Medulla oblongata (tissue), 1 donor: Measurements from ENCODE around the gene CELSR1.

Source experiments
- DNase-seq: peaks from one replicate; pipeline ENCODE4 v3.0.0-alpha.2; 2015; ENCODE audit errors: extremely low spot score

The CELSR1 gene

DNA sequence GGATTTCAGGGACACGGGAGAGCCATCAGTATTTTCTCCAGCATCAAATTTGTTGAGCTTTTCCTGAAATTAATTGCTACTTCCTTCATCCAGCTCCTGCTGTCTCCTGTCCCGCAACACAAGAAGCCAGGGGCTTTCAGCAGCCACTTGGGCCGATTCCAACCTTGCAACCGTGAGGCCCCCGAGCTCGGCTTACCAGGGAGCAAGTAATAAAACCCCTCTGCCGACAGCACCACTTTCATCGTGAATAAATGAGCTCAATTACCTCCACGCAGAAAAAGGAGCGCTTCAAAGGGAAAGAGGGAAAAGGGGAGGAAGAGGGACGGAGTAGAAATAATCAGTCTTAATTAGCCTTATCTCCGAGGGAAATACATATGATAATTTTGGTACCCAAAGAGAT, 76.6 kb downstream of the CELSR1 start:
- no peak for DNase-seq

DNA sequence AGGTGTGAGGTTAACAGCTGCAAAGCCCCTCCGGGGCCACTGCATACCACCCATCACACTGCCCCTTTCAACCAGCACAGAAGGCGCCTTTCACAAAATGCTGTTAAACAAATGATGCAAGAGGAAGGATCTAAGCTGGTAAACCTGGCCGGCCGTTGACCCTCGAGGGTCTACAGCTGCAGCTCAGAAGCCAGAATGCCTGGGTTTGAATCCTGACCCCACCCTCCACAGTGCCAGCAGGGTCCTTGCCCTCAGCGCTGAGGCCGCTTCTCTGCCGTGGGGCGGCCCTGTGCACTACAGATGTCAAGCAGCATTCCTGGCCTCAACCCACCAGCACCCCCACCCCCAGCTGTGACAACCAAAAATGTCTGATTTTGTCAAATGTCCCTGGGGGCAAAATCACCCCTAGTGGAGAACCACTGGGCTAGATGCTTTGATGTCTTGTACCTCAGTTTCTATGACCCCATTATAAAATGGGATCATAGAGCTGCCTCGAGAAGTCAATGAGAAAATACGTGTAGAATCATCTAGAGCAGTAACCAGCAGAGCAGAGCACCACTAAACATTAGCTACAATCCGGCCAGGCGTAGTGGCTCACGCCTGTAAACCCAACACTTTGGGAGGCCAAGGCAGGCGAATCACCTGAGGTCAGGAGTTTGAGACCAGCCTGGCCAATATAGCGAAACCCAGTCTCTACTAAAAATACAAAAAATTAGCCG, 77.9 kb downstream of the CELSR1 start:
- no peak for DNase-seq

DNA sequence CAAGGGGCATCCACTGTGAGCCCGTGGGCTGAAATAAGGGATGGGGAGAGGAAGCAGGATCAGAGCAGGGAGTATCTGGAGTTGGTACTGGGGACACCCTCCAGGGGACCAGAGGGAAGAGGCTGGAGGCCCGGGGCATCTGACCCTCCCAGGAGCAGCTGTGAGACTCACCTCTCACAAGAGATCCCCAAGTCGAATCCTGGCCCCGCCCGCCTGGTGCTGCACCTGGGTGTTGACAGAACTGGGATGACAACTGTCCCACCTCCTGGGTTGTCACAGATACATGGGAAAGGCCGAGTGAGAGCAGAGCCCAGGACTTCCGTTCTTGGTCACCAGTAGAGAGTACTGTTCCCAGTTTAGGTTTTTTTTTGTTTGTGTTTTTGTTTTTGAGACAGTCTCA, 78.9 kb downstream of the CELSR1 start:
- no peak for DNase-seq

DNA sequence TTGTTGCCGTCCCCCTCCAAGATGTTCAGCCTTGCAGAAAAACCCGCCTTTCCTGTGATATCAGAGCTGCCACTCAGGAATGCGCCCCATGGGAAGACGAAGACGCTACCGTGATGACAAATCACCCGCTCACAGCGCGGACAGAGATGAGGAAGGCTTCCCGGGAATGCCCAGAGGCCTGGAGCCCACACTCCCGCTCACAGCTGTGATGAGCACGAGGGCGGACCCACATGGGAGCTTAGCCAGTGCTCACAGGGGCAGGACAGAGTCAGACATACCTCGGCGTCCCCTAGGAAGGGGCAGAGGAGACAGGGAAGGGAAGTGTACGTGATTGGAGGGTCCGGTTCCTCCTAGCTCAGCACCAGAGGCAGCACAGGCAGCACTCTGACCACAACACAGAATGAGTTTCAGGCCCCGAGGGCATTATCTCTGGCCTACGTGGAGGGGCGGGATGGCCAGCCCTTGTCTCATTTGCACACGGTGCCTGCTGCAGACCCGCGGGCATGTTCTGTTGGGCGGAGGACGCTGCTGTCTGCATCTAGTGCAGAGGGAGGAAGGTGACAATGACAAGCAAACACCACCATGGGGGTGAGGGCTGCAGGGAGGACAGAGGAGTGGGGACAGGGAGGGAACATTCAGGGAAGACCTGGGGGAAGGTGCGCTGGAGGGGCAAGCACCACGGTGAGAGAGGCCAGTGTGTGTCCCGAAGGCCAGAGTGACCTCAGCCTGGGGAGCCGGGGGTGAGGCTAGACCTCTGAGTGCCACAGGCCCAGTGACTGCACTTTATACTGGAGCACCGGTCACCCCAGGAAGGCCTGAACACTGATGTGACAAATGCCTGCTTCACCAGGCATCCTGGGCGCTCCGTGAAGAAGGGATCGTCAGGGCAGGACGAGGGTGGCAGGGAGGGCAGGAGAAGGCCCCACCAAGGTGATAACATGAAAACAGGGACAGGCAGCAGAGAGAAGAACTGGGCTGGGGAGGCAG, 79.6 kb downstream of the CELSR1 start:
- no peak for DNase-seq

DNA sequence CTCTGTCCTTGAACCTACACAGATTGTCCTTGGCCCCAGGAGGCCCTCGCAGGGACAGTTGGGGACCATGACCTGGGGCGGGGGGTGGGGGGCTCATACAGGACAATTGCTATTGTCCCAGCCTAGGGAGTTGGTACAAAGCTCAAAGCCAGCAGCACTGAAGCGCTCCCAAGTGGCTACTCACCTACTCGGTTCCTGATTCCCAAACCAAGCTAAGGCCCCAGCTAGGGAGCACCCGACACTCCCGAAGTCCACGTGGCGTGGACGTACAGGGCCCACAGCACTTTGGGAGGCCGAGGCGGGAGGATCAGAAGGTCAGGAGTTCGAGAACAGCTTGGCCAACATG, 80.6 kb downstream of the CELSR1 start:
- no peak for DNase-seq

DNA sequence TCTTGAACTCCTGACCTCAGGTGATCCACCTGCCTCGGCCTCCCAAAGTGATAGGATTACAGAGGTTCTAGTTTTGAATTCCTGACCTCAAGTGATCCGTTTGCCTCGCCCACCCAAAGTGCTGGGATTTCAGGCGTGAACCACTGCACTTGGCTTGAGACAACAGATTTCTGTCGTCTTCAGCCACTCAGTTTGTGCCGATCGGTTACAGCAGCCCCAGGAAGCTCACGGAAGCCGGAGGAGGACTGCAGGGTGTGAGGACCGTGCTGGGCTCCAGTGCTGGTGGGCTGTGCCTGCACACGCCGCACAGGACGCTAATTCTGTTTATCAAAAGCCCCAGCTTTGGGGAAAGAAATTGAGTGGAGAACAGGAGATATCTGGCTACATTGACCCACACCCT, 82.0 kb downstream of the CELSR1 start:
- no peak for DNase-seq

DNA sequence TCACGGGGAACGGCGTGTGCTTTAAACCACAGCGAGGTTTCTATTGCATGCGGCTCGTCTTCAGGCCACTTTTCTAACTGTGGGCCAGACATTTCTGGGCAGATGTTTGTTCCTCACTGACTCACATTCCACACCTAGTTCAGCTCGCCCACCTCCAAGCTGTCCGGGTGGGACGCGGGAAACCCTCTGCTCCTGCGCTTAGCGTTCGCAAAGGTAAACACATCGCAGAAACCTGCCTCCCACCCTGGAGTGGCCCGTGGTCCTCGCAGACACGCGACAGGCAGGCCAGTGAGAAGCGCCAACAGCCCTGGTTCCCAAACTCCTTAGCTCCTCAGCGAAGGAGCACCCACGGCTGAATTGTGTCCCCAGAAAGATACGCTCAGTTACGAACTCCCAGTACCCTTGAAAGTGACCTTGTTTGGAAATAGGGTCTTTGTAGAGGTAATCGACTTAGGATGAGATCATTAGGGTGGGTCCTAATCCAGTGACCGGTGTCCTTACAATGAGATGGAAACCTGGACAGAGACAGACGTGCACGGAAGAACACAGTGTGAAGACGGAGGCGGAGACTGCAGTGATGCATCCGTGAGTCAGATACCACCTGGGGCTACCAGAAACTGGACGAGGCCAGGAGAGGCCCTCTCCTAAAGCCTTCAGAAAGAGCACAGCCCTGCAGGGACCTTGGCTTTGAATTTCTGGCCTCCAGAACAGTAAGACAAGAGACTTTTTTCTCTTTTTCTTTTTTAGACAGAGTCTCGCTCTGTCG, 82.7 kb downstream of the CELSR1 start:
- DNase-seq: no peak

DNA sequence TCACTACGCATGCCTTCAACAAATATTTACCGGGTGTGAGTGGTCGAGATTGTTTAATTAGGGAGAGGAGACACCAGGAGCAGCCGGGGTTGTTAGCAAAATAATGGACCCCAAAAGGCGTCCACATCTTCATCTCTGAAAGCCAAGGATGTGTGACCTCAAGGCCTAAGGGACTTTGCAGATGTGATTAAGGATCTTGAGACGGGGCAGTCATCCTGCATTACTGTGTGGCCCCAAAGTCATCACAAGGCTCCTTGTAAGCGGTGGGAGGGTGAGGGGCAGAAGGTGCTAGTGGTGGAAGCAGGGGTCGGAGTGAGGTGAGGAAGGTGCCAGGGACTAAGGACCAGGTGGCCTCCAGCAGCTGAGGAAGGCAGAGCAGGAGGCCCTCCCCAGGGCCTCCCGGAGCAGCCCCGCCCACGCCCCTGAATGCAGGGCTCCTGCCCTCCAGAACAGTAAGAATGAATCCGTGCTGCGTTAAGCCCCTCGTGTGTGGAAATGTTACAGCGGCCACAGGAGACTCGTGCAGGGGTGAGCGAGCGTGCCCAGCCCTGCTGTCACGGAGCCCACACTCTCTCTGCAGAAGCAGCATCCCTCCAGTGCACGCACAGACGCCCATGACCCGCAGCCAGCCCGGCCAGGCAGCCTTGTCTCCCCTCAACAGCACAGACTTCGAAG, 83.5 kb downstream of the CELSR1 start:
- no peak for DNase-seq

DNA sequence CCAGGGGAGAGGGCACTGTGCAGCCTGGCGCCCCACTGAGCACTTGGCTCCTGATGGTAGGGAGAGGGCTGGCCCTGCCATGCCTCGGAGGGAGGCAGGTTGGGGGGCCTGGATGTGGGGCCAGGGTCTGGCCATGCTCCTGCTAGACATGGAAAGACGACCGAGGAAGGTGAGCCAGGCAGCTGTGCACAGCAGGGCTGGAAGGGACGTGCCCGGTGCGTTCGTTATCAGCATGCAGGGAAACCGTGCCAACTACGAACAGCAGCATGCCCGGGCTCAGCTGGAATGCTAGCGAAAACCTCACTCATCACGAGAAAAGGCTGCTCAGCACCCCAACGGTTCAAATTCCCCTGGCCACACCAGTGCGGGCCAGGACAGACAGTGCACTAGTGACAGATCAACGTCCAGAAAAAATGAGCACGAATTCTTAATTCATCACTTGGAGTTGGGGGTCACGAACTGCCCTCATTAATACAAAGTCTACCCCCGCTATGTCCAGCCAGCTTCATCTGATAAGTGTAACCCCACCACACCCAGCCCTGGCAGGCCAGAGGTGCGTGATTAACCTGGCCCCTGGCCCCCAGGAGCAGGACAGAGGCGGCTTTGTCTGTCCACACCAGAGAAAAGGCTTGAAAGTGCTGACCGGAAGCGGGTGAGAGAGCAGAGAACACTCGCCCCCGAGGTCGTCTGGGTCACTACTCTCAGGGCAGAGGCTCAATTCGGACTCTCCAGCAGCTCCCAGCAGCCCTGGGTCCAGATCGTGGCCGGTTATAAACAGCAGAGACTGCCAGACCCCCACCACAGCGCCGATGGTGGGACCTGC, 84.2 kb downstream of the CELSR1 start:
- DNase-seq: no peak

DNA sequence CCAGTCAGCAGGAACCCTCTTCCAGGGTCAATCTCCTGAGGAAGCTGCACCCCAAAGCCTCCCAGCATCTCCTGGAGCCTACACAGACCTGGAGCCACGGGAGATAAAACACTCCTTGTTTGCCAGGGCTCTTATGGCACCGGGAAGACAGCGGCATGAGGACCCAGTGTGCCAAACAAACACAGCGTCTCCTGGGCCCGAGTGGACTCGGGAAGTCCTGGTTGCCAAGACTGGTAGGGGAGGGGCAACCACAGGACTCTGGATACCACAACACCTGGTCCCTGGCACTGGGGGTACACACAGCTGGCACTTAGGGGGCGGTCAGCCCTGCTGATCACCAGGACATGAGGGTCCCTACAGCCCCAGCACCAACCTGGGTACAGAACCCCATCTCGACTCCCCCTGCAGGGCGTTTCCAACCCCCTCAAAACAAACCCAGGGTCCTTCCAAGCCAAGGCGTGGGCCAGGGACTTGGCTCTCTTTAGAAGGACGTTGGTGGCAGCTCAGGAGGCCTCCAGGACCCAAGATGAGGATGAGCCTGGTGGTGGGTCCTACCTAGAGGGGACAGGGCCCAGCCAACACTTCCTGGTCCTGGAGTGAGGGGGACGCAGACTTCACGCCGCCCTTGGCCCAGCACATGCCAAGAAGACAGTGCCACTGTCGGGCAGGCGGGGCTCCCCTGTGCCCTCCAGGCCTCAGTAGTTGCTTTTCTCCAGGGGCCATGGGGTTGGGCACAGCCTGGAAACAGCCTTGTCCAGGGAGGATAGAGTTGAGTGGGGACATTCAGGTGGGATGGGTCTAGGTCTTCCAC, 85.0 kb downstream of the CELSR1 start:
- no peak for DNase-seq

DNA sequence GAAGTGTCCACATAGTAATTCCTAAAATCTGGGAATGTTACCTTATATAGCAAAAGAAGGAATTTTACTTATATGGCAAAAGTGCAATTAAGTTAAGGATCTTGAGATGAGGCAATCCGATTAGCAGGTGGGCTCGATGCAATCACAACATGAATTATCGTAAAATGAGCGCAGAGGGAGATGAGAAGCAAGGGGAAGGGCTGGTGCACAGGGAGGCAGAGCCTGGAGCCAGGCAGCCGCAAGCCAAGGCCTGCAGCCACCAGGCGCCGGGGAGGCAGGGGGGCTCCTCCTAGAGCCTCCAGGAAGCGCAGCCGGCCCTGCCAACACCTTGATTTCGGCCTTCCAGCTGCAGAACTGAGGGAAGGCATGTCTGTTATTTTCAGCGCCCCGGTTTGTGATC, 85.7 kb downstream of the CELSR1 start:
- DNase-seq: no peak

DNA sequence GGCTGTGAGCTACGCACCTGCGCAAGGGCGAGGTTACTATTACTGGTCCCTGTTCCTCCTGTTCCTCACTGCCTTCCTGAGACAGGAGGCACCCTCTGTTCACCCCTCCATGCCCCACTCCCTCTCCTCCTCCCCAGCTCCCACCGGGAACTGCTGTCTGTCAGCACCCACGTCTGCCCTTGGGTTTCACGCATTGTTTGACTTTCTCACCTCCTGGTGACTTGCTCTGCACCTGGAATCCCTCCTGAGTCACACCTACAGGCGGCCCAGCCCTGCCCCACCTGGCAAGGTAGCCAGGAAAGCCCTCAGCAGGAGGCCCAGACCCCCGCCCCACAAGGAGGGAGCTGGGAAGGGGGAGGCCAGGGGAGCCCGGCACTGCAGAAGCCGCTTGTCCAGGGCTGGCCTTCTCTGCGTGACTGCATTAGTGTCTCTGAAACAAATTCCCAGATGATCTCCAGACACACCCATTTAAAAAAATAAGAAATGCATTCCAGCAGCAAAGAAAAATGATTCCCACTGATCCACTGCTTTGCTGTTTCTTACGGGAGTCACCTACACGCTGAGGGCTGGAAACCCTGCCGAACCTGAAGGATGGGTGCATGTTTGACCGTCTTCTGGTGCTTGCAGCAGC, 86.4 kb downstream of the CELSR1 start:
- DNase-seq: no peak

DNA sequence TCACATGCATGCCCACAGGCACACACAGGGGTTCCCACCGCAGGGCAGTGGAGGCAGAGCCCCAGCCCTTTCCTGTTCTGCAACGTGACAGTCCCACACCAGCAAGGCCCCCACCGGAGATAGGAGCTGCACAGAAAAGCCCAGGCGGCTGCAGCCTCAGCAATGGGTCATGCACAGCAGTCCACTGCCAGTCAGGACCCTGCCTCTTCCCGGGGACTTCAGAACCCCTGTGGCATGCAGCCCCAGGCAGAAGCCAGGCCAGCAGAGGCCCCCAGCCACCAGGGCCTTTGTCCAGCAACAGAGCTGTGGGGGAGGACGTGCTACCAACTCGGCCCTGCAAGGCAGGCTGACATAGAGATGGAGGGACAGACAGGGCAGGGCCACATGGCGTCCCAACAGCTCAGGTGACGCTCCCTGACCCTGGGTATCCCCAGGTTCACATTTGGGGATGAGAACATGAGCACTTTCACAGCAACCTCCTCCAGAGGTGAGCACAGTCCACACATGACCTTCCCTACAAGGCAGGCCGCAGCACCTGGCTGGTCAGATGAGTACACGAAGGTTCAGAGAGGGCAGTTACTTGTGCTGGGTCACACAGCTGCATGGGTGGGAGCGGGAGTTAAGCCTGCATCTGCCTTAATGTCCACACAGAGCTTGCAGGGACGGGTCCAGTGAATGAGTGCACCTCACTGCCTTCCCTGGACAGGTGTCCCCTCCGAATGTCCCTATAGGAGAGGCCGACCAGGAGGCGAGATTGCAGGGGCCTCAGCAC, 87.3 kb downstream of the CELSR1 start:
- no peak for DNase-seq

DNA sequence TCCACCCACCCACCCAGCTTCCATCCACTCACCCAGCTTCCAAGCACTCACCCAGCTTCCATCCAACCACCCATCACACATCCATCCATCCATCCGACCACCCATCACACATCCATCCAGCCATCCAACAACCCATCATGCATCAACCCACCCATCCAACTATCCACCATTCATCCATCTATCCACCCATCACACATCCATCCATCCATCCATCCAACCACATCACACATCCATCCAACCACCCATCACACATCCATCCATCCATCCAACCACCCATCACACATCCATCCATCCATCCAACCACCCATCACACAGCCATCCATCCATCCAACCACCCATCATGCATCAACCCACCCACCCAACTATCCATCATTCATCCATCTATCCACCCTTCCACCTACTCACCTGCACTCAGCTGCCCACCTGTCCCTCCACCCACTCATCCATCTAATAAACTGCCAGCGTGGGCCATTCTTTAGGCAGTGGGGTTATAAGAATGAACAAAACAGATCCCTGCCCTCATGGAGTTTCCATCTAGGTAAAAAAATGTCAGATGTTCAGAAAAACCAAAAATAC, 88.2 kb downstream of the CELSR1 start:
- no peak for DNase-seq

DNA sequence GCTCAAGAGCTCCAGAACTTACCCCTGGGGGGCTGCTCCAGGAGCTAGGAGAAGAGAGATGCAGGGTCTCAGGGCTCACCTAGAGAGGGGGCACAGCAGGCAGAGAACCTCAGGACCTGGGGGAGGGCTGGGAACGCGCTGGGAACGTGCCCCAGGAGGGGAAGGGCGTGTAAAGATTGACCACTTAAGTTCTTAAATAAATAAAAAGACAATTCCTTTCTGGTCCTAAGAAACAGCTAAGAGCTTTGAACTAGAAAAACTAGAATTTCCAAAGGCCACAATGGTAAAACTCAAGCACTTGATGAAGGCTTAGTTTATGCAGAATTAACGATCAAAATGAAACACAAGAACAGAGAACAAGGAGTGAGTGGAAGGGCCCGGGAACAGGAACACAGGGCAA, 89.1 kb downstream of the CELSR1 start:
- no peak for DNase-seq

DNA sequence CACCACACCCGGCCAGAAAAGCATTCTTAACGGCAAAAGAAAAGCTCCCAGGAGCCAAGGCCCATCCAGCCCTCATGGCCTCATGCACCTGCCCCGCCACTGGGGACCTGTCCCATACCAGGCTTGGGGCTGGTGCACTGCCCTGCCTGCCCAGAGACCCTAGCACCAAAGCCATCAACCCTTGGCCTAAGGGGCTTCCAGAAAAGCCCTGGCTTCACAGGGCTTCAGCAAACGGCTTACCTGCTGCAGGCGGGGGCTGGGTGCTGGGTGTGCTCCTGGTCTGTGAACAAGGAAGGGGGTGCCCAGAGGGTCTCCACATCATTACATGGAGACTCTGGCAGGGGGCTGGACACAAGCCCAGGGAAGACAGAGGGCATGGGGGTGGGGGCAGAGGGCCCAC, 89.5 kb downstream of the CELSR1 start:
- no peak for DNase-seq

DNA sequence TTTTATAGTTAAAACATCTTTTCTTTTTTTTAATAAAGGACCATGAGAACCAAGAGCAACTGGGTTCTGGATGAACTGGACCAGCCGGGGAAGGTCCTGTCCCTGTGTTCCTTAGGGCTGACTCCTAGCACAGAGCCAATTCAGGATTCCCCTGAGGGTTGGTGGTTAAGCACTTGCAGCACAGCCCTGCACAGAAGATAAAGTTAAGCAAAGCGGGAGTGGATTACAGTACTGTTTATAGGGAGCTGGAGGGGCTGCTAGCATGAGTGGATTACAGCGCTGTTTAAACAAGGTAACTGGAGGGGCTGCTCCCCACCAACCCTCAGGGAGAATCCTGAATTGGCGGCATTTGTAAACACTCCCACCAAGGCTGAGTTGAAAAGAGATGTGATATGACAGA, 90.6 kb downstream of the CELSR1 start:
- DNase-seq: no peak

DNA sequence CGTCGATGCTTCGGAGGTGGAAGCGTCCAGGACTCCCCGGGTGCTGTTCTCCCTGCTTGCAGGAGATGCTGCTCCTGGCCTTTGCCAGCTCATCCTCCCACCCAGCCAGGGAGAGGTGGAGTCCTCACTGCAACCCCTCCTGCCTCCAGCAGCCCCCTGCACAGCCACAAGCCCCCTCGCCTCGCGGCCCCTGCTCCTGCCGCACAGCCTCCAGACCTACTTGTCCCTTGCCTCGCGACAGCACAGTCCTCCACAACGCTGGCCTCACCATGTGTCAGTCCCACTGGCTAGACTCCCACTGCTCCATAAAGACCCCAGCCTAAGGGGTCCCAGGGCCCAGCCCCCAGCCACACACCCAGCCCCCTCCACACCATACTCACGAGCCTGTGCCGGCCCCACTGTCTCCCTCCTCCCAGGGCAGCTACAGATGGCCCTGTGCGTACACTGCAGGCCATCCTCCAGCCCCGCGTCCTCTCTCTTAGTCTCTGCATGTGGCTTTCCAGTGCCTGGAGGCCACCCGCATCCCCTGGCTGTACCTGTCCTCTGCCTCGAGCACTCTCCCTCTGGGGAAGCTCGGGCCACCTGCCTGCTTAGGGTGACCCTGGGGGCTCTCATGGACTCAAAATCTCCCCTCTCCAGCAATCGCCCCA, 91.5 kb downstream of the CELSR1 start:
- DNase-seq: no peak
